Smooth muscle cell (in vitro differentiated cells): ENCODE data around the gene SERINC5. TPM values are rescaled to one million over a fixed set of nuclear protein-coding genes. Genes with fewer than 3 reads are reported as not detected.

Source experiments
- DNase-seq: peaks from one replicate; lab custom pipeline; 2025; ENCODE audit not compliant: unreplicated experiment; lab: John Stamatoyannopoulos, UW
- H2AFZ ChIP-seq: fragments of 200-600 bp; sonication (generic); 2 replicates; pipeline ENCODE4 v1.6.0; 2016; ENCODE audit warnings: antibody characterized with exemption, low read depth, mild to moderate bottlenecking
- H3F3A ChIP-seq: fragments of 200-600 bp; sonication (generic); 2 replicates; pipeline ENCODE4 v1.6.0; 2017; ENCODE audit warnings: antibody characterized with exemption, low read depth
- H3K27ac ChIP-seq: fragments of 200-600 bp; sonication (generic); 2 replicates; pipeline ENCODE4 v1.5.1; 2016; ENCODE audit warnings: low read depth, mild to moderate bottlenecking
- H3K27me3 ChIP-seq: fragments of 200-600 bp; sonication (generic); 2 replicates; pipeline ENCODE4 v1.6.1; 2016; ENCODE audit warnings: low read depth, mild to moderate bottlenecking
- H3K36me3 ChIP-seq: fragments of 200-600 bp; sonication (generic); 2 replicates; pipeline ENCODE4 v1.5.1; 2016; ENCODE audit warnings: low read depth
- H3K4me1 ChIP-seq: fragments of 200-600 bp; sonication (generic); 2 replicates; pipeline ENCODE4 v1.5.1; 2016; ENCODE audit warnings: low read depth
- H3K4me2 ChIP-seq: fragments of 200-600 bp; sonication (generic); 2 replicates; pipeline ENCODE4 v1.6.0; 2016; ENCODE audit warnings: mild to moderate bottlenecking
- H3K4me3 ChIP-seq: fragments of 200-600 bp; sonication (generic); 2 replicates; pipeline ENCODE4 v1.5.1; 2016; ENCODE audit warnings: mild to moderate bottlenecking
- H3K79me2 ChIP-seq: fragments of 200-600 bp; sonication (generic); 2 replicates; pipeline ENCODE4 v1.6.0; 2016; ENCODE audit warnings: low read depth, mild to moderate bottlenecking
- H3K9ac ChIP-seq: fragments of 200-600 bp; sonication (generic); 2 replicates; pipeline ENCODE4 v1.6.0; 2016; ENCODE audit warnings: low read depth
- H3K9me3 ChIP-seq: fragments of 200-600 bp; sonication (generic); replicated peaks from 2 replicates; pipeline ENCODE4 v1.5.1; 2016; ENCODE audit warnings: low read depth
- H4K20me1 ChIP-seq: fragments of 200-600 bp; sonication (generic); 2 replicates; pipeline ENCODE4 v1.6.0; 2016; ENCODE audit warnings: low read depth
- CTCF ChIP-seq: fragments of 200-600 bp; sonication (generic); IDR thresholded peaks from 2 replicates; pipeline ENCODE4 v1.5.1; 2017; ENCODE audit warnings: borderline replicate concordance, mild to moderate bottlenecking, antibody characterized with exemption; ENCODE audit not compliant: insufficient read depth, poor library complexity, severe bottlenecking
- WGBS: methylation state at CpG from one replicate; pipeline ENCODE4 v1.1.7; 2016; ENCODE audit warnings: low lambda C conversion rate; 5-methylcytosine and 5-hydroxymethylcytosine counted together
- polyA plus RNA-seq: library from polyadenylated mRNA; unstranded; fragments of >200 nt; fragmentation: Nextera tagmentation; extraction: Ambion mirVana; gene quantifications from 2 replicates; pipeline ENCODE4 v1.2.1, GENCODE V29; 2016
- total RNA-seq: library from RNA; depleted of rRNA; stranded (reverse); fragments of >200 nt; gene quantifications from 2 replicates; pipeline ENCODE4 v1.2.3, GENCODE V29; 2014

The SERINC5 gene
- total and polyA plus RNA-seq, 2 experiments from 2014 or later = 4.5 to 37.0 TPM

- Histone ChIP-seq H4K20me1 (no peaks in the 10 kb centered on the region), H3K4me1 (no peaks in the 10 kb centered on the region), H3F3A (no peaks in the 10 kb centered on the region), H3K27me3 (no peaks in the 10 kb centered on the region), H3K9me3 (no peaks in the 10 kb centered on the region), H3K27ac (no peak overlapping the region), H3K36me3 (no peaks in the 10 kb centered on the region), H3K4me2 (no peak overlapping the region), H3K4me3 (no peak overlapping the region), H3K9ac (no peak overlapping the region), H2AFZ (no peak overlapping the region), H3K79me2 (no peaks in the 10 kb centered on the region)
- WGBS = 95% methylated on average over 2 of the region's 2 CpGs
- TF ChIP-seq CTCF = no peak
- DNase-seq = no peak
Observed at GRCh38 chr5:80119372-80119771, 136.5 kb downstream of the SERINC5 start.

GRCh38 chr5:80117446-80117845 lies 138.4 kb downstream of the SERINC5 start:
- H4K20me1 ChIP-seq = no peaks in the 10 kb centered on the region
- no peaks in the 10 kb centered on the region for H3K79me2 ChIP-seq
- no peak overlapping the region for H3K9ac ChIP-seq
- H3F3A ChIP-seq = no peaks in the 10 kb centered on the region
- H3K36me3 ChIP-seq = no peaks in the 10 kb centered on the region
- no peak overlapping the region for H2AFZ ChIP-seq
- H3K4me3 ChIP-seq = no peak overlapping the region
- H3K27me3 ChIP-seq = no peaks in the 10 kb centered on the region
- no peak overlapping the region for H3K4me2 ChIP-seq
- H3K27ac ChIP-seq = no peak overlapping the region
- H3K4me1 ChIP-seq = peaks cover 2% of the 10 kb centered on the region
- no peak for TF ChIP-seq CTCF
- no peaks in the 10 kb centered on the region for H3K9me3 ChIP-seq
- DNase-seq = no peak

GRCh38 chr5:80116465-80116864 lies 139.4 kb downstream of the SERINC5 start:
- 67% methylated on average over 4 of the region's 4 CpGs for WGBS
- H3K27me3 ChIP-seq = no peaks in the 10 kb centered on the region
- H3K4me3 ChIP-seq = no peak overlapping the region
- no peak for TF ChIP-seq CTCF
- no peak overlapping the region for H3K4me2 ChIP-seq
- no peaks in the 10 kb centered on the region for H3F3A ChIP-seq
- no peaks in the 10 kb centered on the region for H4K20me1 ChIP-seq
- peaks cover 10% of the 10 kb centered on the region for H3K4me1 ChIP-seq
- no peak for DNase-seq
- no peak overlapping the region for H3K27ac ChIP-seq
- H3K9ac ChIP-seq = no peak overlapping the region
- no peaks in the 10 kb centered on the region for H3K9me3 ChIP-seq
- no peak overlapping the region for H2AFZ ChIP-seq
- no peaks in the 10 kb centered on the region for H3K36me3 ChIP-seq
- H3K79me2 ChIP-seq = no peaks in the 10 kb centered on the region

GRCh38 chr5:80116000-80116399 lies 139.8 kb downstream of the SERINC5 start:
- no peaks in the 10 kb centered on the region for H4K20me1 ChIP-seq
- H3K4me3 ChIP-seq = no peak overlapping the region
- H3K9me3 ChIP-seq = no peaks in the 10 kb centered on the region
- peaks cover 14% of the 10 kb centered on the region for H3K4me1 ChIP-seq
- no peaks in the 10 kb centered on the region for H3K36me3 ChIP-seq
- DNase-seq = no peak
- H3K79me2 ChIP-seq = no peaks in the 10 kb centered on the region
- H3K27me3 ChIP-seq = no peaks in the 10 kb centered on the region
- H3K4me2 ChIP-seq = no peak overlapping the region
- no peak overlapping the region for H3K9ac ChIP-seq
- H3F3A ChIP-seq = no peaks in the 10 kb centered on the region
- H2AFZ ChIP-seq = no peak overlapping the region
- WGBS = 91% methylated on average over 4 of the region's 4 CpGs
- H3K27ac ChIP-seq = no peak overlapping the region
- no peak for TF ChIP-seq CTCF
